Cardiac septum (tissue), 1 donor: ENCODE results near the gene ARHGAP18. TPM values are rescaled to one million over a fixed set of nuclear protein-coding genes. Genes with fewer than 3 reads are reported as not detected.

Experiments
- DNase-seq: peaks from one replicate; pipeline ENCODE4 v3.0.0-alpha.2; 2020; ENCODE audit warnings: low spot score
- intact Hi-C: fragments of 100-400 bp; cut with DNase I; formaldehyde crosslinking; loops from one replicate; pipeline ENCODE4 v1.14.0; 2022
- total RNA-seq: library from RNA; stranded (reverse); fragmentation: NEBNext Ultra II Directional; extraction: Animal tissue kit (Norgen Biotek cat#: 25700); gene quantifications from one replicate; pipeline ENCODE4 v1.2.1, GENCODE V29; 2021
- donor health status: DM: no; HTN: no; CAD: no.

Gene ARHGAP18
- total RNA-seq, 1 donor from 2014 or later: 3.5 TPM

- intact Hi-C loops: no loop called here
- no peak for DNase-seq
Observed at GRCh38 chr6:129567374-129567773, 142.6 kb downstream of the ARHGAP18 start.

GRCh38 chr6:129565811-129566210, 144.2 kb downstream of the ARHGAP18 start:
- intact Hi-C loops: no loop called here

GRCh38 chr6:129565366-129565765, 144.6 kb downstream of the ARHGAP18 start:
- intact Hi-C loops: no loop called here

More at GRCh38 chr6:129565811-129566210, 144.2 kb downstream of the ARHGAP18 start:
- DNase-seq: no peak

GRCh38 chr6:129558248-129558647, 151.7 kb downstream of the ARHGAP18 start:
- DNase-seq: no peak
- intact Hi-C loops: no loop called here

More at GRCh38 chr6:129565366-129565765, 144.6 kb downstream of the ARHGAP18 start:
- no peak for DNase-seq

- intact Hi-C loops: no loop called here
Observed at GRCh38 chr6:129555206-129555832, 154.7 kb downstream of the ARHGAP18 start.

GRCh38 chr6:129552413-129552812, 157.6 kb downstream of the ARHGAP18 start:
- intact Hi-C loops: no loop called here
- DNase-seq: no peak

More at GRCh38 chr6:129555206-129555832, 154.7 kb downstream of the ARHGAP18 start:
- DNase-seq: no peak

- intact Hi-C loops: no loop called here
- DNase-seq: no peak
Observed at GRCh38 chr6:129551486-129551885, 158.5 kb downstream of the ARHGAP18 start.

GRCh38 chr6:129546702-129547101, 163.3 kb downstream of the ARHGAP18 start:
- no peak for DNase-seq
- intact Hi-C loops: no loop called here

- intact Hi-C loops: no loop called here
- DNase-seq: no peak
Observed at GRCh38 chr6:129544892-129545612, 164.9 kb downstream of the ARHGAP18 start.

- no peak for DNase-seq
- intact Hi-C loops: no loop called here
Observed at GRCh38 chr6:129543981-129544380, 166.0 kb downstream of the ARHGAP18 start.

GRCh38 chr6:129542705-129543104, 167.3 kb downstream of the ARHGAP18 start:
- intact Hi-C loops: no loop called here
- DNase-seq: no peak

- intact Hi-C loops: no loop called here
- no peak for DNase-seq
Observed at GRCh38 chr6:129539032-129539431, 170.9 kb downstream of the ARHGAP18 start.

GRCh38 chr6:129536271-129536670, 173.7 kb downstream of the ARHGAP18 start:
- intact Hi-C loops: no loop called here
- DNase-seq: no peak

GRCh38 chr6:129534926-129535325, 175.1 kb downstream of the ARHGAP18 start:
- DNase-seq: no peak
- intact Hi-C loops: no loop called here

Other genes with a start within 250 kb of the ARHGAP18 start
- not detected for gene TMEM244, start 151.1 kb upstream of the ARHGAP18 start, total RNA-seq